GM21423 (cell line): ENCODE measurements around the gene SYNE1.
"Not testable (repeated sequence)": the region's sequence is repeated elsewhere in the genome, so short reads cannot be mapped to it uniquely, and the experiment has no call there.

Experiments used
- ATAC-seq: cut with Tn5 transposase; IDR thresholded peaks from one replicate; pipeline ENCODE4 v1.9.1; 2021; ENCODE audit warnings: mild to moderate bottlenecking, moderate library complexity; ENCODE audit not compliant: unreplicated experiment

Gene SYNE1

GRCh38 chr6:152085451-152085921 lies 551.7 kb downstream of the SYNE1 start:
- no peak for ATAC-seq

GRCh38 chr6:152078804-152079203 lies 558.4 kb downstream of the SYNE1 start:
- no peak for ATAC-seq

GRCh38 chr6:152078001-152078400 lies 559.2 kb downstream of the SYNE1 start:
- no peak for ATAC-seq

GRCh38 chr6:152076242-152076641 lies 560.9 kb downstream of the SYNE1 start:
- ATAC-seq = not testable (repeated sequence)

GRCh38 chr6:152071843-152072242 lies 565.3 kb downstream of the SYNE1 start:
- no peak for ATAC-seq
